HG03521 (cell line): ENCODE measurements around the gene SMAD1.
"Not testable (repeated sequence)": the region's sequence is repeated elsewhere in the genome, so short reads cannot be mapped to it uniquely, and the experiment has no call there.

Experiments used
- ATAC-seq: cut with Tn5 transposase; IDR thresholded peaks from one replicate; pipeline ENCODE4 v1.9.1; 2021; ENCODE audit warnings: mild to moderate bottlenecking, moderate library complexity; ENCODE audit not compliant: unreplicated experiment

Gene SMAD1

GRCh38 chr4:145525291-145525740 is 43.7 kb downstream of the SMAD1 start:
- ATAC-seq = no peak

- ATAC-seq = no peak
Observed at GRCh38 chr4:145527773-145528172, 46.1 kb downstream of the SMAD1 start.

DNA sequence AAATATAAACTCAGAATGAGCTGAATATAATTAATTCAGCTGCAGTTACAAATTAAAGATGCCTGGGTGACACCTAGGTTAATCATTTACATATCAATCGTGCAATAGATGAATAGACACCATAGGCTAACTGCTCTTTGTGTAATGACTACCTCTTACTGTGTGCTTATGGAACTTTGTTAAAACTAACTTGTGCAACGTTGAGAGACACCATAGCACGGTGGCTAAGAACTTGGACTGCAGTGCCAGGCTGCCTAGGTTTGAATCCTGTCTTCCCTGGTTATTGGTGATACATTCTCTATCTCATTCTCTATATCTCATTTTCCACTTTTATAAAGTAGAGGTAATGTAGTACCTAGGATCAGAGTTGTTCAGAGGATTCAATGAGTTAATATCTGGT is 46.9 kb downstream of the SMAD1 start:
- ATAC-seq = no peak

DNA sequence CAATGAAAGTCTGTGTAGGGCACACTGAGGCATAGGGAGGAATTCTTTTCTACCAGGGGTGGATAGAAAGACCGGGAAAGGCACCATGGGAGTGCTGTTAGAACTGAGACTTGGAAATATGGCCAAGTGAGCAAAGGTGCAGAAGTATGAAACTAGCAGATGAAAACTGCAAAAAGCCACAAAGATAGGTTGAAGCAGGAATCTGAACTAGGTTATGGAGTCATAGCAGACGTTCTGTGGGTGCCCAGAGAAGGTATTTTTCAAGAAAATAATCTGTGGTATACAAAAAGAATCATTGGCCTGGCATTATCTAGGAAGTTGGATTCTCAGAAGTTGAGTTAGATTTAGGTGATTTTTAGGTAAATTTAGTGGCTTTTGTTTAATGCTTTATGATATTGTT is 48.5 kb downstream of the SMAD1 start:
- ATAC-seq = no peak

DNA sequence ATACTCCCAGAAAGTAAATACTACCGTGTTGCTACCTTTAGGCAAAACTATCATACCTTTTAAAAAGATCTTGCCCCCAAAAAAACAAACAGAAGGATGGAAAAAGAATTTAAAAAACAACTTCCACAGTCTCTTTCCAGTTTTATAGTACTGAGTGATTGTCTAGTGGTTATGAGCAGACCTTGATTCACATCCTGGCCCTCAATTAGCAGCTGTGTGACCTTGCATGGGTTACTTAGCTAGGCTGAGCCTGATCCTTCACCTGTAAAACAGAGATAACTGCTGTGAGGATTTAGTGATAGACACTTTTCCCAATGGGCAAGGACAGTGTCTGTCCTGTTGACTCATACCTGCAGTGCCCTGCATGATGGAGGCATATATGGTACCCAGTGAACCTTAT is 49.0 kb downstream of the SMAD1 start:
- ATAC-seq = no peak

- ATAC-seq = no peak
Observed at GRCh38 chr4:145531223-145531622, 49.6 kb downstream of the SMAD1 start.

DNA sequence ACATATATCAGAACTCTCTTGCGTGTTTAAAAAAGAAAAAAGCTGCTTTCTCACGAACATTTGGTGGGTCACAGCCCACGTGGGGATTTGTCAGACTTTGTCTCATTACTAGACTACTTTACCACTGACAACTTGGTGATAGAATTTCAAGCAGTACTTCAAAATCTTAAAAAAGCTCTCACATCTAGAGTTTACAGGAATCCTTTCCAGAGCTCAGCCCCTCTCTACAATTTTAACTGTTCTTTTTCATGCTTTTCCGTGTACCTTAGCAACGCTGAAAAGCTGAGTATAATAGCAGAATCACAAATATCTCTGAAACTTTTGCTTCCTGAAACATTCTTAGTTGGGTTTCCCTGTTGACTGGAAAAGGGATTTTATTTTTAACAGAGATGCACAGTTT is 50.2 kb downstream of the SMAD1 start:
- no peak for ATAC-seq

DNA sequence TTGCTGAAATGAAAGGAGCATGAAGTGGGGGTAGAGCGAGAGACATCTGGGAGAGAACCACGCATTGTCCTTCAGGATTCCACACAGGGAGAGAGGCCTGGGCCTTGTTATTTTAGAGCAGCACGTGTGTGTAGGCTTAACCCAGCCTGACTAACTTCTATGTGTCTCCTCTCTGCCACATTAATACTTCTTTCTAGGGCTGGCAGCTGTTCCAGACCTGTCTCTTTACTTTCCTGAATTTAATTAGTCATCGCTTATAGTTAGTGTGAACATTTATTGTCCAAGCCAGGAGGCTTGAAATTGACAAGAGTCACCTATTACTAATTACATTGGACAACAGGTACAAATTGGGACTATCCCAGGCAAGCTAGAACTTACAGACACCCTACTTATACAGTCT is 51.3 kb downstream of the SMAD1 start:
- no peak for ATAC-seq

- not testable (repeated sequence) for ATAC-seq
Observed at GRCh38 chr4:145533415-145533814, 51.8 kb downstream of the SMAD1 start.

- no peak for ATAC-seq
Observed at GRCh38 chr4:145533961-145534360, 52.3 kb downstream of the SMAD1 start.

- no peak for ATAC-seq
Observed at GRCh38 chr4:145535202-145535601, 53.5 kb downstream of the SMAD1 start.

DNA sequence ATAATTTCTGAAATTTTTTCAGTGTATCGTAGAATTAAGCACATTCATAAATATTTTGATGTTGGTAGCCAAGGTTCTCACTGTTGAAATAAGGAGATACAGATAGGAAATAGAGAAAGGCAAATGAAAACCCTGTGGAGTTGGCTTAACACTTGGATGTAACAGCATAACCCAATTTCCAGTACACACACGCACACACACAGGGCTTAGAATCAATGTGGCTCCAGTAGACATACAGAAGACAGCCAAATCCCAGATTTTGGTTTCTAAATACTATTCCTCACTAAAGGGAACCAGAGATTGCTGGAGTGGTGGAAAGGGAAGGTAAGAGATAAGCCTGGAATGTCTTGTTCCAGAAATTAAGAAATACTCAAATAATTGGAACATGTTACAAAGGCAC is 54.4 kb downstream of the SMAD1 start:
- no peak for ATAC-seq

GRCh38 chr4:145538596-145538995 is 56.9 kb downstream of the SMAD1 start:
- ATAC-seq = no peak

GRCh38 chr4:145539671-145540070 is 58.0 kb downstream of the SMAD1 start:
- no peak for ATAC-seq

GRCh38 chr4:145540235-145540634 is 58.6 kb downstream of the SMAD1 start:
- ATAC-seq = no peak

DNA sequence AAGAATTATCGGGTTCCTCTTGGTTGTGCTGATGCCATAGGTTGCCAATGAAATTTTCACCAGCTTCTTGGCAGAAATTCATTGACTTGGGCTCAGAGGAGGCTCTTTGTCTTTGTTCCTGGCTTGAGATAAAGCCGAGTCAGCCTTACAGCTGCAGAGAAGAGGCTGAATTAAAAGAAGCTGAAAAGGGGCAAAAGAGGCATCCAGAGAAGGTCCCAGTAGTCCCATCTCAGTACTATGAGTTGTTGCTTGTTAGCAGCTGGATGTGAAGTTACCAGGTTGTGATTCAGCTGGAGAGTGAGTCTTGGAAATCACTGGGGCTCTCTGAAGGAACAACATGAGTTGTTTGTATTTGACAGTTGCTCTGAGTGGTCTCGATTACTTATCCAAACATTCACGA is 59.7 kb downstream of the SMAD1 start:
- no peak for ATAC-seq

DNA sequence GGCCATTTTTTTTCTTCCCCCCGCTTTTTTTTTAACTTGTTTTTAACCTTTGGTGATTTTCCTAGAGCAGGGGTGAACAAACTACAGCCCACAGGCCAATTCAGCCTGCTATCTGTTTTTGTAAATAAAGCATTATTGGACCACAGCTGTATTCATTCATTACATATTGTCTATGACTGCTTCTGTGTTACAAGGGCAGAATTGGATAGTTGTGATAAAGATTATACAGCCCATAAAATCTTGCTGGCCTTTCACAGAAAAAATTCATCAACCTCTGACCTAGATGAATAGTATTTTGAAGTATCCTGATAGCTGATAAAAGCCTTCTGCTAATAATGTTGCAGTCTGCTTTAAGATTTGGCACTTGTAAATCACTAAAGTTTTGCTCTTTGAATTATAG is 63.4 kb downstream of the SMAD1 start:
- ATAC-seq = no peak

GRCh38 chr4:145545538-145546174 is 64.0 kb downstream of the SMAD1 start:
- ATAC-seq = no peak

DNA sequence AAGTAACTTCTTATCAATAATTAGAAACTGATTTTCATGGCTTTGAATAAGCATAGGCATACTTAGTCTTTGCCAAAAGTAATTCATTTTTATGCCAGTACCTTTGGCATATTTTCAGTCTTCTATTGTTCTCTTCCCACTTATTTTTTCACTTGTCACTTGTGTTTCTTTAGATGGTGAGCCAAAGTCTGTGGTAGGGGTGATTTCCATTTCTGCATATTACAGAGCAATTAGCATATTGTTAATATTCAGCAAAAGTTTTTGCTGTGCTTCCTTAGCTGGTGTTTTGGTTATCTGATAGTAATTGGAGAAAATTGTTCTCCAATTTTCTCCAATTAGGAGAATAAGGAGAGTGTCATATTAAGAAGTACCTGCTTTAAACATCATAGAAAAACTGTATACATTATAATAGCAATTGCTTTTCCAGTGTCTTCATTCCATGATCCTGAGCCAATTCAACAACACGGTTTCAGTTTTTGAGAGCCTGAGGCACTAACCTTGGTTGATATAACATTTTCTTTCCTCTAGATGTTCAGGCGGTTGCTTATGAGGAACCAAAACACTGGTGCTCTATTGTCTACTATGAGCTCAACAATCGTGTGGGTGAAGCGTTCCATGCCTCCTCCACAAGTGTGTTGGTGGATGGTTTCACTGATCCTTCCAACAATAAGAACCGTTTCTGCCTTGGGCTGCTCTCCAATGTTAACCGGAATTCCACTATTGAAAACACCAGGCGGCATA is 64.7 kb downstream of the SMAD1 start:
- ATAC-seq = no peak

GRCh38 chr4:145551660-145552059 is 70.0 kb downstream of the SMAD1 start:
- no peak for ATAC-seq

DNA sequence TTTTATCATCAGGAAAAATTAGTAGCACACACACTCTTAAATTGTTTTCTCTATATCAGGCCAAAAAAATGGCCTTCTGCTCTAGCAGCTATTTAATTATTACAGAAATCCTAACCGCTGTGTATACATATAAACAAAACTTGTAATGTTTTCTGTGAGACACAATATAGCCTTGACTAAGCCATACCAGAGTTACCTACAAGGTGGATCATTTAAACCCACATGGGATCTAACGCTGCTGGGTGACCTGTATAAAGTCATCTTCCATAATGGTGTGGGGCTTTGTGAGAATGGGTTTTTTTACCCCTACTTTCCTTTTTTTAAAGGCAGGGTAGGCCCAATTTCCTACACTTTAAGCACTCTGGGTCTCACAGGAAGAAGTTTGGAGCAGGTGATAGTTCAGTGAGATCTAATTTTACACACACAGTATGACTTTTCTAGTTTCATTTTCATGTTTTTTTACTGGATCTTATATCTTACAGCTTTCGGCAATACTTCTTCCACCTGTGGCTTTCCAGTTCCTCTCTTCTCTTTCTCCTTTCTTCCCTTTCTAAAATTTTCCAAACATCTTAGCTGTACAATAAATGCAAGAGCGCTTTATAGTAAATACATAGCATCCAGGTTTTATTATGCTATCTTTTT is 70.6 kb downstream of the SMAD1 start:
- peak; percentile 61 for ATAC-seq

- ATAC-seq = no peak
Observed at GRCh38 chr4:145553375-145553774, 71.7 kb downstream of the SMAD1 start.
